Keratinocyte (primary cell): ENCODE results near the gene CACFD1.

Experiments used
- CTCF ChIP-seq, 3 experiments: IDR thresholded peaks in 1 of 3; conservative IDR thresholded peaks in 1 of 3; optimal IDR thresholded peaks in 1 of 3; 2 replicates in 2 of 3; 3 replicates in 1 of 3; pipeline versions ENCODE3 to v1.5.1; 2011; ENCODE audit warnings: low read length in 3 of 3, mild to moderate bottlenecking in 3 of 3, moderate library complexity in 2 of 3, control low read depth in 1 of 3, inconsistent platforms in 1 of 3; ENCODE audit not compliant: insufficient read depth in 2 of 3; ENCODE audit errors: extremely low read depth in 1 of 3
- EZH2 ChIP-seq: IDR thresholded peaks from one replicate; pipeline ENCODE4 v1.6.1; 2012; ENCODE audit warnings: inconsistent platforms, mild to moderate bottlenecking, low read length, moderate library complexity

- TF ChIP-seq CTCF (optimal IDR thresholded peaks at IDR 0.05 in 1 of 3, IDR thresholded peaks at IDR 0.05 in 1 of 3, conservative IDR thresholded peaks at IDR 0.05 in 1 of 3; ENCODE audit: extremely low read depth in 1 of 3, insufficient read depth in 2 of 3, low read length in 3 of 3) (no peak), EZH2 (no peak)
Measured at GRCh38 chr9:133426011-133426410, 33.8 kb upstream of the CACFD1 start.
